Measurements from ENCODE around the gene VGLL4.

- no peak for TF ChIP-seq RARB (CRISPR knock-in tag; IDR thresholded peaks at IDR 0.05)
- no peak for TF ChIP-seq CREB5 (CRISPR knock-in tag; IDR thresholded peaks at IDR 0.05; ENCODE audit: low read depth)
- TF ChIP-seq, protein P1, sequence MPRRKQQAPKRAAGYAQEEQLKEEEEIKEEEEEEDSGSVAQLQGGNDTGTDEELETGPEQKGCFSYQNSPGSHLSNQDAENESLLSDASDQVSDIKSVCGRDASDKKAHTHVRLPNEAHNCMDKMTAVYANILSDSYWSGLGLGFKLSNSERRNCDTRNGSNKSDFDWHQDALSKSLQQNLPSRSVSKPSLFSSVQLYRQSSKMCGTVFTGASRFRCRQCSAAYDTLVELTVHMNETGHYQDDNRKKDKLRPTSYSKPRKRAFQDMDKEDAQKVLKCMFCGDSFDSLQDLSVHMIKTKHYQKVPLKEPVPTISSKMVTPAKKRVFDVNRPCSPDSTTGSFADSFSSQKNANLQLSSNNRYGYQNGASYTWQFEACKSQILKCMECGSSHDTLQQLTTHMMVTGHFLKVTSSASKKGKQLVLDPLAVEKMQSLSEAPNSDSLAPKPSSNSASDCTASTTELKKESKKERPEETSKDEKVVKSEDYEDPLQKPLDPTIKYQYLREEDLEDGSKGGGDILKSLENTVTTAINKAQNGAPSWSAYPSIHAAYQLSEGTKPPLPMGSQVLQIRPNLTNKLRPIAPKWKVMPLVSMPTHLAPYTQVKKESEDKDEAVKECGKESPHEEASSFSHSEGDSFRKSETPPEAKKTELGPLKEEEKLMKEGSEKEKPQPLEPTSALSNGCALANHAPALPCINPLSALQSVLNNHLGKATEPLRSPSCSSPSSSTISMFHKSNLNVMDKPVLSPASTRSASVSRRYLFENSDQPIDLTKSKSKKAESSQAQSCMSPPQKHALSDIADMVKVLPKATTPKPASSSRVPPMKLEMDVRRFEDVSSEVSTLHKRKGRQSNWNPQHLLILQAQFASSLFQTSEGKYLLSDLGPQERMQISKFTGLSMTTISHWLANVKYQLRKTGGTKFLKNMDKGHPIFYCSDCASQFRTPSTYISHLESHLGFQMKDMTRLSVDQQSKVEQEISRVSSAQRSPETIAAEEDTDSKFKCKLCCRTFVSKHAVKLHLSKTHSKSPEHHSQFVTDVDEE (CRISPR knock-in tag; IDR thresholded peaks at IDR 0.05), result no peak
- no peak for TF ChIP-seq ZFP30 (CRISPR knock-in tag; IDR thresholded peaks at IDR 0.05)
- TF ChIP-seq, protein P2, sequence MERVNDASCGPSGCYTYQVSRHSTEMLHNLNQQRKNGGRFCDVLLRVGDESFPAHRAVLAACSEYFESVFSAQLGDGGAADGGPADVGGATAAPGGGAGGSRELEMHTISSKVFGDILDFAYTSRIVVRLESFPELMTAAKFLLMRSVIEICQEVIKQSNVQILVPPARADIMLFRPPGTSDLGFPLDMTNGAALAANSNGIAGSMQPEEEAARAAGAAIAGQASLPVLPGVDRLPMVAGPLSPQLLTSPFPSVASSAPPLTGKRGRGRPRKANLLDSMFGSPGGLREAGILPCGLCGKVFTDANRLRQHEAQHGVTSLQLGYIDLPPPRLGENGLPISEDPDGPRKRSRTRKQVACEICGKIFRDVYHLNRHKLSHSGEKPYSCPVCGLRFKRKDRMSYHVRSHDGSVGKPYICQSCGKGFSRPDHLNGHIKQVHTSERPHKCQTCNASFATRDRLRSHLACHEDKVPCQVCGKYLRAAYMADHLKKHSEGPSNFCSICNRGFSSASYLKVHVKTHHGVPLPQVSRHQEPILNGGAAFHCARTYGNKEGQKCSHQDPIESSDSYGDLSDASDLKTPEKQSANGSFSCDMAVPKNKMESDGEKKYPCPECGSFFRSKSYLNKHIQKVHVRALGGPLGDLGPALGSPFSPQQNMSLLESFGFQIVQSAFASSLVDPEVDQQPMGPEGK (CRISPR knock-in tag; IDR thresholded peaks at IDR 0.05; ENCODE audit: borderline replicate concordance), result no peak
- no peak for TF ChIP-seq TCF4 (CRISPR knock-in tag; IDR thresholded peaks at IDR 0.05; ENCODE audit: borderline replicate concordance)
These were observed 109.5 kb downstream of the VGLL4 start for GRCh38 chr3:11534011-11534792.

All from SK-N-SH treated with all-trans-retinoic acid at 6 μM for 48 hours (cell line).